HEK293 (cell line): ENCODE data around the gene NECTIN1.

ENCODE experiments used
- PRDM4 ChIP-seq: fragments of 450-650 bp; formaldehyde crosslinking; IDR thresholded peaks from 2 replicates; pipeline ENCODE4 v1.5.1; 2017; ENCODE audit warnings: missing biosample characterization, missing genetic modification characterization
- YY2 ChIP-seq: fragments of 450-650 bp; formaldehyde crosslinking; IDR thresholded peaks from 2 replicates; pipeline ENCODE4 v1.5.1; 2016; ENCODE audit warnings: missing biosample characterization, missing genetic modification characterization
- ZBTB21 ChIP-seq: fragments of 450-650 bp; formaldehyde crosslinking; IDR thresholded peaks from 2 replicates; pipeline ENCODE4 v1.5.1; 2017; ENCODE audit warnings: missing biosample characterization, missing genetic modification characterization
- ZBTB7A ChIP-seq: fragments of 450-650 bp; formaldehyde crosslinking; IDR thresholded peaks from 2 replicates; pipeline ENCODE4 v1.5.1; 2016; ENCODE audit warnings: low read depth, missing biosample characterization, missing genetic modification characterization
- ZNF121 ChIP-seq: fragments of 450-650 bp; formaldehyde crosslinking; IDR thresholded peaks from 2 replicates; pipeline ENCODE4 v1.5.1; 2016; ENCODE audit warnings: missing biosample characterization, missing genetic modification characterization
- ZNF274 ChIP-seq, 2 experiments: fragments of 200-500 bp in 1 of 2; fragments of 450-650 bp in 1 of 2; sonication (Bioruptor generic) in 1 of 2; formaldehyde crosslinking in 1 of 2; IDR thresholded peaks; 2 replicates each; pipeline versions ENCODE4 v1.5.1 to v1.6.1; 2014 to 2016; ENCODE audit warnings: borderline replicate concordance in 1 of 2, inconsistent platforms in 1 of 2, low read length in 1 of 2, missing biosample characterization in 1 of 2, missing genetic modification characterization in 1 of 2
- ZSCAN30 ChIP-seq: fragments of 450-650 bp; IDR thresholded peaks from 2 replicates; pipeline ENCODE4 v1.5.1; 2018; ENCODE audit warnings: missing biosample characterization, mild to moderate bottlenecking, missing genetic modification characterization, moderate library complexity
- TF ChIP-seq, protein P1 (sequence below): fragments of 450-650 bp; formaldehyde crosslinking; IDR thresholded peaks from 2 replicates; pipeline ENCODE4 v1.5.1; 2016; ENCODE audit warnings: missing biosample characterization, missing genetic modification characterization

GRCh38 chr11:119714590-119714989 is 14.4 kb downstream of the NECTIN1 start:
- TF ChIP-seq, protein P1, sequence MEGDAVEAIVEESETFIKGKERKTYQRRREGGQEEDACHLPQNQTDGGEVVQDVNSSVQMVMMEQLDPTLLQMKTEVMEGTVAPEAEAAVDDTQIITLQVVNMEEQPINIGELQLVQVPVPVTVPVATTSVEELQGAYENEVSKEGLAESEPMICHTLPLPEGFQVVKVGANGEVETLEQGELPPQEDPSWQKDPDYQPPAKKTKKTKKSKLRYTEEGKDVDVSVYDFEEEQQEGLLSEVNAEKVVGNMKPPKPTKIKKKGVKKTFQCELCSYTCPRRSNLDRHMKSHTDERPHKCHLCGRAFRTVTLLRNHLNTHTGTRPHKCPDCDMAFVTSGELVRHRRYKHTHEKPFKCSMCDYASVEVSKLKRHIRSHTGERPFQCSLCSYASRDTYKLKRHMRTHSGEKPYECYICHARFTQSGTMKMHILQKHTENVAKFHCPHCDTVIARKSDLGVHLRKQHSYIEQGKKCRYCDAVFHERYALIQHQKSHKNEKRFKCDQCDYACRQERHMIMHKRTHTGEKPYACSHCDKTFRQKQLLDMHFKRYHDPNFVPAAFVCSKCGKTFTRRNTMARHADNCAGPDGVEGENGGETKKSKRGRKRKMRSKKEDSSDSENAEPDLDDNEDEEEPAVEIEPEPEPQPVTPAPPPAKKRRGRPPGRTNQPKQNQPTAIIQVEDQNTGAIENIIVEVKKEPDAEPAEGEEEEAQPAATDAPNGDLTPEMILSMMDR = no peak
- no peak for TF ChIP-seq YY2 (tag by site-specific recombination)
- no peak for TF ChIP-seq ZSCAN30 (tag by site-specific recombination)
- TF ChIP-seq ZBTB7A (tag by site-specific recombination) = no peak
- no peak for TF ChIP-seq ZNF121
- TF ChIP-seq PRDM4 (tag by site-specific recombination) = no peak
- TF ChIP-seq ZNF274 (IDR thresholded peaks at IDR 0.05; ENCODE audit: low read length) = no peak
- TF ChIP-seq ZNF274 (tag by site-specific recombination; IDR thresholded peaks at IDR 0.05; ENCODE audit: borderline replicate concordance) = no peak
- TF ChIP-seq ZBTB21 (tag by site-specific recombination) = no peak
